Memory B cell (primary cell): ENCODE measurements around the gene SSH2.

Experiments used
- ATAC-seq: fragments of 150-1000 bp; cut with Tn5 transposase; 2 replicates; pipeline ENCODE4 v1.10.0; 2021; ENCODE audit warnings: low read depth, mild to moderate bottlenecking, moderate library complexity
- DNase-seq, 2 donors: peaks; one replicate each; pipeline ENCODE4 v3.0.0; 2022; ENCODE audit warnings: low spot score in 2 of 2
- H3K27ac Mint-ChIP-seq: one replicate; pipeline ENCODE4 v1.8.0; 2022; ENCODE audit warnings: mild to moderate bottlenecking, moderate library complexity, mixed read lengths
- H3K27me3 Mint-ChIP-seq: one replicate; pipeline ENCODE4 v1.8.0; 2022; ENCODE audit warnings: mixed read lengths
- H3K36me3 Mint-ChIP-seq: one replicate; pipeline ENCODE4 v1.8.0; 2022; ENCODE audit warnings: mild to moderate bottlenecking, mixed read lengths
- H3K4me1 Mint-ChIP-seq: one replicate; pipeline ENCODE4 v1.8.0; 2022; ENCODE audit warnings: mixed read lengths
- H3K4me3 Mint-ChIP-seq: one replicate; pipeline ENCODE4 v1.8.0; 2022; ENCODE audit warnings: mild to moderate bottlenecking, moderate library complexity, mixed read lengths
- H3K9me3 Mint-ChIP-seq: one replicate; pipeline ENCODE4 v1.8.0; 2022; ENCODE audit warnings: mixed read lengths

Gene SSH2

GRCh38 chr17:29713626-29714025 is 216.4 kb downstream of the SSH2 start:
- no peaks in the 10 kb centered on the region for H3K9me3 Mint-ChIP-seq
- H3K36me3 Mint-ChIP-seq = peaks cover 27% of the 10 kb centered on the region
- DNase-seq (no peak), ATAC-seq (peak; percentile 54)
- peaks cover 64% of the 10 kb centered on the region for H3K4me1 Mint-ChIP-seq
- H3K4me3 Mint-ChIP-seq = peak overlapping the region; percentile 50
- H3K27ac Mint-ChIP-seq = peak overlapping the region; percentile 69
- H3K27me3 Mint-ChIP-seq = no peaks in the 10 kb centered on the region

- H3K27ac Mint-ChIP-seq = peak overlapping the region; percentile 89
- H3K27me3 Mint-ChIP-seq = no peaks in the 10 kb centered on the region
- H3K4me3 Mint-ChIP-seq = no peak overlapping the region
- peaks cover 51% of the 10 kb centered on the region for H3K4me1 Mint-ChIP-seq
- DNase-seq (no peak), ATAC-seq (no peak)
- H3K36me3 Mint-ChIP-seq = peaks cover 19% of the 10 kb centered on the region
- H3K9me3 Mint-ChIP-seq = no peaks in the 10 kb centered on the region
Observed at GRCh38 chr17:29711588-29712385, 218.2 kb downstream of the SSH2 start.

DNA sequence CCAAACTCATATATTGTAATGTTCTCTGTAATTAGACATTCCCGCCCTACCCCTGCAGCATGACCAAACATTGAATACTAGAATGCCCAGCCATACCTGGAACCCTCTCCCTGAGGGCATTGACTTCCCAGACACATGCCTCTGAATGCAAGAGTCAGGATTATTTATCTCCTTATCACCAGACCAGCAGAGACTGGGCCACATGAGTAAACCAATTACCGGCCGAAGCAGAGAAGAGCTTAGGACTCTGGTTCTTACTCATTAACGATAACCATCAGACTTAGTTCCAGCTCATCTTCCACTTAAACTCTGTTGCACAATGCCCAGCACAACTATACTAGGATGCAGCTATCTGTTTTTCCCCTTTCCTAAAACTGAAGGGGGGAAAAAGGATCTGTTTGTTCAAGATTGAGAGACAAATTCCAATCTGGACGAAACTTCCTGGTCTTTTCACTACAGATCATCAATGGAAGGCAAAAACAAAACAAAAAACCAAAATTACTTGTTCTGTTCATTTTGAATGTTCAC is 219.1 kb downstream of the SSH2 start:
- H3K4me3 Mint-ChIP-seq = peak overlapping the region; percentile 24
- ATAC-seq (no peak), DNase-seq (no peak)
- H3K4me1 Mint-ChIP-seq = peaks cover 46% of the 10 kb centered on the region
- H3K27ac Mint-ChIP-seq = peak overlapping the region; percentile 89
- H3K9me3 Mint-ChIP-seq = no peaks in the 10 kb centered on the region
- peaks cover 12% of the 10 kb centered on the region for H3K36me3 Mint-ChIP-seq
- H3K27me3 Mint-ChIP-seq = no peaks in the 10 kb centered on the region

DNA sequence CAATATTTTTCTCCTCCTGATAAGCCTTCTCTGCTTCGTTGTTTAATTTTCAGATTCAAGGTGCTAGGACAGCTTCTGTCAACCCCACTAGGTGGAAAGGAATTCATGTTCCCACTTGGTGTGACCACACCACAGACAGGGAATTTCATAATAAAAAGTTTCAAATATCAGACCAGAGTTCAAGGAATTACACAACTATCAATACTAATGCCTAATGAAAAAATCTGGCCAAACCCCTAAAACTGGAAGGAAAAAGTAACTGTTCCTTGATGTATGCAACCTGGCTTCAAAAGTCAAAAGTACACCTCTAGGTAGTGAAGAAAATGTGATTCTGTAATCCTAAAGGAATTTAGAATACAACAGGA is 219.5 kb downstream of the SSH2 start:
- H3K4me1 Mint-ChIP-seq = peaks cover 44% of the 10 kb centered on the region
- no peaks in the 10 kb centered on the region for H3K9me3 Mint-ChIP-seq
- no peak for ATAC-seq
- no peak for DNase-seq
- no peak overlapping the region for H3K4me3 Mint-ChIP-seq
- H3K36me3 Mint-ChIP-seq = peaks cover 10% of the 10 kb centered on the region
- H3K27me3 Mint-ChIP-seq = no peaks in the 10 kb centered on the region
- peak overlapping the region; percentile 89 for H3K27ac Mint-ChIP-seq

- peaks cover 11% of the 10 kb centered on the region for H3K36me3 Mint-ChIP-seq
- no peaks in the 10 kb centered on the region for H3K9me3 Mint-ChIP-seq
- ATAC-seq (no peak), DNase-seq (no peak)
- peak overlapping the region; percentile 89 for H3K27ac Mint-ChIP-seq
- H3K4me1 Mint-ChIP-seq = peaks cover 45% of the 10 kb centered on the region
- H3K27me3 Mint-ChIP-seq = no peaks in the 10 kb centered on the region
- no peak overlapping the region for H3K4me3 Mint-ChIP-seq
Observed at GRCh38 chr17:29709866-29710519, 220.0 kb downstream of the SSH2 start.

- Mint-ChIP-seq H3K4me1 (peaks cover 41% of the 10 kb centered on the region), H3K27ac (peak overlapping the region; percentile 90), H3K4me3 (peak overlapping the region; percentile 84), H3K27me3 (no peaks in the 10 kb centered on the region), H3K9me3 (no peaks in the 10 kb centered on the region), H3K36me3 (peaks cover 13% of the 10 kb centered on the region)
- ATAC-seq (no peak), DNase-seq (no peak)
Observed at GRCh38 chr17:29707212-29707571, 222.8 kb downstream of the SSH2 start.

DNA sequence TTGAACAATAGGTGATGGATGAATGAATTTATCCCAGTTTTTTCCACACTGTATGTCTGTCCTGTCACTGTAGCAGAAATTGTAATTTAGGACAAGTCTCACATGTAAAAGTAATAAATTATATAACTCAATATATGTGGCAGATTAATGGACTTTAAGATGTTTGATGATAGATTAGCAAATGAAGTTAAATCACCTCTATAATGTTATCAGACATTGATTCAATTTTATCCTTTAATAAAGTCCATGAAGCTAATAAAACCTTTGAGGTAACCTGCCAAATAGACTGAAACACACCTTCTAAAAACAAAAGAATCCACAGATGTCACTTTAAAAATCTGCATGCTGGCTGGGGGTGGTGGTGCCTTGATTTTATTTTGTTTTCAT is 224.0 kb downstream of the SSH2 start:
- Mint-ChIP-seq H3K27me3 (no peaks in the 10 kb centered on the region), H3K36me3 (peaks cover 10% of the 10 kb centered on the region), H3K27ac (peak overlapping the region; percentile 90), H3K4me3 (peak overlapping the region; percentile 84), H3K9me3 (no peaks in the 10 kb centered on the region), H3K4me1 (peaks cover 32% of the 10 kb centered on the region)
- ATAC-seq = no peak
- no peak for DNase-seq

GRCh38 chr17:29705386-29705785 is 224.6 kb downstream of the SSH2 start:
- Mint-ChIP-seq H3K9me3 (no peaks in the 10 kb centered on the region), H3K4me3 (peak overlapping the region; percentile 63), H3K27ac (peak overlapping the region; percentile 90), H3K27me3 (no peaks in the 10 kb centered on the region), H3K4me1 (peaks cover 25% of the 10 kb centered on the region), H3K36me3 (peaks cover 10% of the 10 kb centered on the region)
- ATAC-seq (no peak), DNase-seq (no peak)

DNA sequence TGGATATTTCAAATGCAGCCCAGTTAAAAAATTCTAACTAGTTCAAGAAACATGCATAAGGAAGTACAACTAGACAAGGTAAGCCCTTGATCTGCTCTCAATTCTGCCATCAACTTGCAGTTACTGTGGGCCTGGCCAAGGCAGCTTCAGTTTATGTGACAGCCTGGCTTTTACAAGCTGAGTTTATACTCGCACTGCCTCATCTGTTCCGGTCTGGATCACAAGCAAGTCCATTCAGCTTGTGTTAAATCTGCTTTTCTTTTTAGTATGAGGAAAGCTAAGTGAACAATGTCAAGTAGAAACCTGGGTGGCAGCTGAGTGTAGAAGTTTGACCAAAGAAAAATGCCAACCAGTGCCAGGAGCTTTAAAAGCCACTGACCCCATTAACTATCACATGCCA is 230.7 kb downstream of the SSH2 start:
- Mint-ChIP-seq H3K4me1 (peaks cover 19% of the 10 kb centered on the region), H3K36me3 (peaks cover 28% of the 10 kb centered on the region), H3K4me3 (no peak overlapping the region), H3K27me3 (no peaks in the 10 kb centered on the region), H3K27ac (peak overlapping the region; percentile 58), H3K9me3 (no peaks in the 10 kb centered on the region)
- no peak for ATAC-seq
- DNase-seq = no peak

DNA sequence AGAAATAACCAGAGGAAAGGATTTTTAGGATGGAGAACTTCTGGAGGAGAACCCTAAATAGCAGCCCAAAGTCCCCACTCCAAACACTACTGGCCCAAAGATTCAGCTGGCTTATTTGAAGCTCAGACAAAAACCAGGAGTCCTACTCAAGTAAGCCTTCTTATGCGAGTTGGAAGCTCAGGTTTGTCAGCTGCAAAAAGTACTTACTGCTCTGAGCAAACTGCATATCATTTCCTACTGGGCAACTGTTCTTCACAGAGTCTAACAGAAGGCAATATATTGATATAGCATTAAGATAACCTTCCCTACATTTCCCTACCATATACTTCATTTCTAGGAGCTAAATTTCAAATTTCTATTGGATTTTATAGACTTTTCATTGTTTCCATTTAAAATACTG is 231.2 kb downstream of the SSH2 start:
- Mint-ChIP-seq H3K4me3 (no peak overlapping the region), H3K36me3 (peaks cover 31% of the 10 kb centered on the region), H3K27me3 (no peaks in the 10 kb centered on the region), H3K27ac (peak overlapping the region; percentile 58), H3K9me3 (no peaks in the 10 kb centered on the region), H3K4me1 (peaks cover 19% of the 10 kb centered on the region)
- DNase-seq (no peak), ATAC-seq (no peak)

DNA sequence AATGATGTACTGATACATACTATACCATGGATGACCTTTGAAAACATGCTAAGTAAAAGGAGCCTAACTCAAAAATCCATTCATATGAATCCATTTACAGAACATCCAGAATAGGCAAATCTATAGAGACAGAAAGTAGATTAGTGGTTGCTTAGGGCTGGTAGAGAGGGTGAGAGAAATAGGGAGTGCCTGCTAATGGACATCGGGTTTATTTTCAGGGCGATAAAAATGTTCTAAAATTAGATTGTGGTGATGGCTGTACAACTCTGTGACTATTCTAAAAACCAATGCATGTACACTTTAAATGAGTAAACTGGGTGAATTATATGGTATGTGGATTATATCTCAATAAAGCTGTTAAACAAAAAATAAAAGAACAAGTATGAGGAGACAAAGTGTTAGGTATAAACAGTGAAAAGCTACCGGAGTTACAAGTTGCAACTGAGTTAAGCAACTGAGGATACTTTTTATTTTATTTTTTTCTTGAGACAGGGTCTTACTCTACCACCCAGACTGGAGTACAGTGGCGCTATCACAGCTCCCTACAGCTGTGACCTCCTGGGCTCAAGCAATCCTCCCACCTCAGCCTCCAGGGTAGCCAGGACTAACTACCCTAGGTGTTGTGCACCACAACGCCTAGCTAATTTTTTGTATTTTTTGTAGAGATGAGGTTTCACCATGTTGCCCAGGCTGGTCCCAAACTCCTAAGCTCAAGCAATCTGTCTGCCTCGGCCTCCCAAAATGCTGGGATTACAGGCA is 231.8 kb downstream of the SSH2 start:
- Mint-ChIP-seq H3K27me3 (no peaks in the 10 kb centered on the region), H3K27ac (peak overlapping the region; percentile 58), H3K4me1 (peaks cover 19% of the 10 kb centered on the region), H3K4me3 (no peak overlapping the region), H3K36me3 (peaks cover 34% of the 10 kb centered on the region), H3K9me3 (no peaks in the 10 kb centered on the region)
- no peak for ATAC-seq
- DNase-seq = no peak

GRCh38 chr17:29697371-29697770 is 232.7 kb downstream of the SSH2 start:
- H3K27ac Mint-ChIP-seq = peak overlapping the region; percentile 58
- no peaks in the 10 kb centered on the region for H3K27me3 Mint-ChIP-seq
- ATAC-seq (no peak), DNase-seq (no peak)
- H3K4me3 Mint-ChIP-seq = no peak overlapping the region
- H3K4me1 Mint-ChIP-seq = peaks cover 15% of the 10 kb centered on the region
- H3K36me3 Mint-ChIP-seq = peaks cover 31% of the 10 kb centered on the region
- H3K9me3 Mint-ChIP-seq = no peaks in the 10 kb centered on the region

- H3K36me3 Mint-ChIP-seq = peaks cover 27% of the 10 kb centered on the region
- no peaks in the 10 kb centered on the region for H3K27me3 Mint-ChIP-seq
- no peak overlapping the region for H3K4me3 Mint-ChIP-seq
- peaks cover 15% of the 10 kb centered on the region for H3K4me1 Mint-ChIP-seq
- peak overlapping the region; percentile 45 for H3K27ac Mint-ChIP-seq
- no peak for DNase-seq
- ATAC-seq = no peak
- no peaks in the 10 kb centered on the region for H3K9me3 Mint-ChIP-seq
Observed at GRCh38 chr17:29694918-29695563, 235.0 kb downstream of the SSH2 start.

DNA sequence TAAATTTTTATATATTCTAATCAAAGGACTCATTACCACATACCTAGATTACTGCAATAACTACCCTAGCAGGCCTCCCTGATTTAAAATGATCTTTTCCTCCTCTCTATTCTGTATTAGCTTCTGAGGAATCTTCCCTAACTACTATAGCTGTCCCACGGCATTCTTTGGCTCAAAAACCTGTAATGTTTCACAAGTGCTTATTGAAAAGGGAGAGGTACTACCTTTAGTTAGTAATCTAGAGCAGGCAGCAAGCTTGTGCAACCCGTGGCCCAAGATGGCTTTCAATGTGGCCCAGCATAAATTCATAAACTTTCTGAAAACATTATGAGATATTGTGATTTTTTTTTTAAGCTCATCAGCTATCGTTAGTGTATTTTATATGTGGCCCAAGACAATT is 236.3 kb downstream of the SSH2 start:
- DNase-seq = no peak
- H3K4me1 Mint-ChIP-seq = peaks cover 12% of the 10 kb centered on the region
- no peaks in the 10 kb centered on the region for H3K9me3 Mint-ChIP-seq
- no peak overlapping the region for H3K4me3 Mint-ChIP-seq
- no peaks in the 10 kb centered on the region for H3K27me3 Mint-ChIP-seq
- ATAC-seq = no peak
- peaks cover 24% of the 10 kb centered on the region for H3K36me3 Mint-ChIP-seq
- peak overlapping the region; percentile 69 for H3K27ac Mint-ChIP-seq
